ENCODE results near the gene ABHD10.

DNA sequence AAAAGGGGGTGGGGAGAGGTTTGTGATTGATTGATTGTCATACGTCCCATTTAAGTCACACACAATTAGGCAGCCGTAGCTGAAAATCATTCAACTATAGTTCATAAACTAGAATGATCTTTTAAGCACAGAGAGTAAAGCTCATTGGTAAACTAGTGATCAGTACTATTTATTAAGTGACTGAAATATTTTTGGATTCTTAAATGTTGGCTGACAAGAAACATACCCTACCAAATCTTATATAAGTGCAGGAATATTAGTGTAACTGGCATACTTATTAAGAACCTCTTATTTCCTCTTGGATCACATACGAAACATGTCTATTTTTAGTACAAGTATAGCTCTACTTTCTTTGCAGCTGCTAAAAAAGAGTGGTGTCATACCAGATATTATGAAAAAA, 8.4 kb upstream of the ABHD10 start:
- TF ChIP-seq TAF1 (IDR thresholded peaks at IDR 0.05; ENCODE audit: borderline replicate concordance, insufficient read depth, low read length) (no peak), POLR2AphosphoS5 (IDR thresholded peaks at IDR 0.05; ENCODE audit: low read depth, low read length) (no peak)
